ENCODE results near the gene CIAPIN1. TPM values are rescaled to one million over a fixed set of nuclear protein-coding genes. Genes with fewer than 3 reads are reported as not detected.
A peak's percentile ranks its signal among the peaks of the same experiment; 100 is the strongest.

CIAPIN1 gene
- total and polyA plus RNA-seq, 2 donors from 2014 or later = 53.6 to 56.3 TPM

DNA sequence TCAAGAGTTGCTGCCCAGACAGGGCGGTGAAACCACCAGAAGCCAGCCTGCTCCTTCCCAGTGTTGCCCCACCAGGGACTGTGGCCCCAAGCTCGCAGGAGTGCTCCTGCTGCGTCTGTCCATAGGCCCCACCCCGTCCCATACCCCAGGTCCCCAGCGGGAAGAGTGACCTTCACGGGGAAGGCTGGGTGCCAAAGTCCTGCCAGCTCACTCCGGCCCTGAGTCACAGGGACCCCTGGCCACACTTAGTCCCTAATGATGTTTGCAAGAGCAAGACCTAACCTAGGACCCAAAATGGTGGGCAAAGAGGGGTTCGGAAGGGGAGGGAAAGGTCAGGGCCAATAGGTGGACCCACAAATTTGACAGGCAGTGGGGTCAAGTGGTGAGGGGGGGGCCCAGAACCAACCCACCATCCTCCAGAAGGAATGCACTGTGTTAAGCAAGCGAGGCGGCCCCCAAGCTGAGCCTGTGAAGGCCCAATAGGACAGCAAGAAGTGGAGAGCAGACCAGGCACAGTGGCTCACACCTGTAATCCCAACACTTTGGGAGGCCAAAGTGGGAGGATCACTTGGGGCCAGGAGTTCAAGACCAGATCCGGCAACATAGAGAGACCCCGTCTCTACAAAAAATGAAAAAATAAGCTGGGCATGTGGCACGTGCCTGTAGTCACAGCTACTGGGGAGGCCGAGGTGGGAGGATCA is 35.8 kb upstream of the CIAPIN1 start:
- H3K36me3 ChIP-seq (ENCODE audit: control insufficient read depth in 2 of 3, insufficient read depth in 3 of 3, low read length in 3 of 3) = no peaks in the 10 kb centered on the region
- H3K27me3 ChIP-seq (ENCODE audit: control insufficient read depth, insufficient read depth, low read length) = no peaks in the 10 kb centered on the region
- H3K4me3 ChIP-seq (ENCODE audit: low read length in 3 of 3) = no peak overlapping the region
- no peak for TF ChIP-seq CTCF (IDR thresholded peaks at IDR 0.05; ENCODE audit: borderline replicate concordance, extremely low read depth, insufficient read depth)
- H3K27ac ChIP-seq (ENCODE audit: low read depth in 2 of 2, low read length in 2 of 2) = no peak overlapping the region
- no peak for FAIRE-seq
- peaks cover 0 to 48% (median 28%) of the 10 kb centered on the region in 3 donors for H3K4me1 ChIP-seq (ENCODE audit: control insufficient read depth in 2 of 3, insufficient read depth in 2 of 3, low read depth in 1 of 3, low read length in 3 of 3)
- no peaks in the 10 kb centered on the region for H3K9me3 ChIP-seq (ENCODE audit: control insufficient read depth in 2 of 3, insufficient read depth in 1 of 3, low read length in 3 of 3)
- peak in 1 of 5 donors; percentile 50 for DNase-seq
- intact Hi-C loops (cut with DNase I) = no loop called here
- no peak overlapping the region for H3K9ac ChIP-seq (ENCODE audit: low read length in 3 of 3)

GRCh38 chr16:57481421-57481820 is 34.2 kb upstream of the CIAPIN1 start:
- intact Hi-C loops (cut with DNase I) = no loop called here
- TF ChIP-seq CTCF (IDR thresholded peaks at IDR 0.05; ENCODE audit: borderline replicate concordance, extremely low read depth, insufficient read depth) = no peak
- FAIRE-seq (no peak), DNase-seq (no peak)
- no peaks in the 10 kb centered on the region for H3K27me3 ChIP-seq (ENCODE audit: control insufficient read depth, insufficient read depth, low read length)
- no peak overlapping the region for H3K4me3 ChIP-seq (ENCODE audit: low read length in 3 of 3)
- H3K4me1 ChIP-seq (ENCODE audit: control insufficient read depth in 2 of 3, insufficient read depth in 2 of 3, low read depth in 1 of 3, low read length in 3 of 3) = peaks cover 0 to 58% (median 43%) of the 10 kb centered on the region in 3 donors
- H3K27ac ChIP-seq (ENCODE audit: low read depth in 2 of 2, low read length in 2 of 2) = peak overlapping the region in 1 of 2 donors; percentile 11
- H3K9ac ChIP-seq (ENCODE audit: low read length in 3 of 3) = no peak overlapping the region
- no peaks in the 10 kb centered on the region for H3K9me3 ChIP-seq (ENCODE audit: control insufficient read depth in 2 of 3, insufficient read depth in 1 of 3, low read length in 3 of 3)
- H3K36me3 ChIP-seq (ENCODE audit: control insufficient read depth in 2 of 3, insufficient read depth in 3 of 3, low read length in 3 of 3) = no peaks in the 10 kb centered on the region

DNA sequence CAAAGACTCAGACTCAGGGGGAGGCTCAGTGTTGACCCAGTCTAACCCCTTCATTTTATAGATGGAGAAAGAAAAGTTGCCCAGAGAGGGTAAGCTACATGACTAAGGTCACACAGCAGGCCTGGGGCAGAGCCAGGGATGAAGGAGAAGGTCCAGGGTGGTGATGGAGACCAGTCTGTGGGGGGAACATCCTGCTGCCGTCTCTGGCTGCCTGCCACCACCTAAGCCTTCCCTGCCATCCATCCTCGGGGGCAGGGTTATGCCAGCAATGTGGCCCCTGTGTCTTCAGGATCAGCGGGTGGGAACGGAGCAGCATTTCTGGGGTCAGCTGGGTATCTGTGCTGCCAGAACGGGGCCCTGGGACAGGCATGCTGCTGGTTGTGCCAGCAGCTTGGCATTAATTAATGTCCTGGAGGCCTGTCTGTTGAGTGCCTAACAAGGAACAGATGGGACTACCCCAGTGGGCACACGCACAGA is 33.6 kb upstream of the CIAPIN1 start:
- H3K4me3 ChIP-seq (ENCODE audit: low read length in 3 of 3) = no peak overlapping the region
- no peak for TF ChIP-seq CTCF (IDR thresholded peaks at IDR 0.05; ENCODE audit: borderline replicate concordance, extremely low read depth, insufficient read depth)
- FAIRE-seq = no peak
- H3K36me3 ChIP-seq (ENCODE audit: control insufficient read depth in 2 of 3, insufficient read depth in 3 of 3, low read length in 3 of 3) = no peaks in the 10 kb centered on the region
- peak overlapping the region in 1 of 3 donors; percentile 48 for H3K9ac ChIP-seq (ENCODE audit: low read length in 3 of 3)
- no peaks in the 10 kb centered on the region for H3K27me3 ChIP-seq (ENCODE audit: control insufficient read depth, insufficient read depth, low read length)
- DNase-seq = no peak
- peaks cover 0 to 64% (median 49%) of the 10 kb centered on the region in 3 donors for H3K4me1 ChIP-seq (ENCODE audit: control insufficient read depth in 2 of 3, insufficient read depth in 2 of 3, low read depth in 1 of 3, low read length in 3 of 3)
- intact Hi-C loops (cut with DNase I) = no loop called here
- H3K27ac ChIP-seq (ENCODE audit: low read depth in 2 of 2, low read length in 2 of 2) = peak overlapping the region; percentile 11 to 45
- no peaks in the 10 kb centered on the region for H3K9me3 ChIP-seq (ENCODE audit: control insufficient read depth in 2 of 3, insufficient read depth in 1 of 3, low read length in 3 of 3)

Data from kidney (tissue), 14 donors.